Esophagus muscularis mucosa (tissue), 3 donors: ENCODE measurements around the gene JPH2.

Experiments
- CTCF ChIP-seq, 3 experiments: fragments of 200-600 bp in 2 of 3; fragments of 450-650 bp in 1 of 3; sonication (generic) in 2 of 3; IDR thresholded peaks; one replicate each; pipeline ENCODE4 v1.5.1; 2017 to 2019; ENCODE audit warnings: antibody characterized with exemption in 3 of 3, mild to moderate bottlenecking in 2 of 3, moderate library complexity in 1 of 3
- EP300 ChIP-seq: sonication (generic); formaldehyde crosslinking; IDR thresholded peaks from one replicate; pipeline ENCODE4 v1.6.1; 2017; ENCODE audit warnings: antibody characterized with exemption

DNA sequence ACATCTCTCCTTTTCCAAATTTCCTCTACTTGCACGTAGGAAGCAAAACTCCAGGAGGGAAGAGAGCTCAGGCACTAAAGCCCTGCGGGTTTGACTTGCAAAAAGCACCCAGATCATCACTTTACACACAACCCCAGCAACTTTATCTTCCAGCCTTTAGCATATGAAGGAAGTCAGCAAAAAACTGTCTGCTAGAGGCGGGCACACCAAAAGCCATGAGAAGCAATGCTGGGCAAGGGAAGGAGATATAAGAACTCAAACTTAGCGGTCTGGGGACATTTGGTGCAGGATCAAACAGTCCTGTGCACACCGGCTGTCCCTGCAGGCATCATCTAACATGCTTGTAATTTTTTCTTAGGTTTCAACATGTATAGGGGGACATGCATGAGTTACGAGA lies 113.3 kb downstream of the JPH2 start:
- TF ChIP-seq CTCF (IDR thresholded peaks at IDR 0.05) (no peak), EP300 (no peak)
